Fibroblast of lung (primary cell): ENCODE measurements around the gene CDKN2B-AS1. TPM values are rescaled to one million over a fixed set of nuclear protein-coding genes. Genes with fewer than 3 reads are reported as not detected.
A peak's percentile ranks its signal among the peaks of the same experiment; 100 is the strongest.

Experiments used
- DNase-seq, 2 donors: peaks; one replicate each; pipeline versions ENCODE4 v3.0.0 to v3.0.0-alpha.2; 2010; ENCODE audit warnings: low read depth in 2 of 2
- H2AFZ ChIP-seq: 2 replicates; pipeline ENCODE4 v1.5.1; 2012; ENCODE audit warnings: low read length, control low read depth, inconsistent platforms
- H3K27ac ChIP-seq: 2 replicates; pipeline ENCODE4 v1.5.1; 2011; ENCODE audit warnings: low read length, control low read depth; ENCODE audit not compliant: insufficient read depth
- H3K27me3 ChIP-seq: 2 replicates; pipeline ENCODE4 v1.5.1; 2011; ENCODE audit warnings: mild to moderate bottlenecking, low read length; ENCODE audit not compliant: control insufficient read depth, insufficient read depth
- H3K36me3 ChIP-seq: 2 replicates; pipeline ENCODE4 v1.5.1; 2011; ENCODE audit warnings: low read length; ENCODE audit not compliant: control insufficient read depth, insufficient read depth
- H3K4me1 ChIP-seq: 2 replicates; pipeline ENCODE4 v1.5.1; 2011; ENCODE audit warnings: low read length; ENCODE audit not compliant: control insufficient read depth, insufficient read depth; ENCODE audit errors: extremely low read depth
- H3K4me2 ChIP-seq: 2 replicates; pipeline ENCODE4 v1.5.1; 2011; ENCODE audit warnings: low read length, control low read depth; ENCODE audit not compliant: insufficient read depth; ENCODE audit errors: extremely low read depth
- H3K4me3 ChIP-seq, 4 experiments: fragments of 200-600 bp in 1 of 4; sonication (generic) in 1 of 4; replicated peaks in 1 of 4; 2 replicates each; pipeline ENCODE4 v1.5.1; 2011 to 2016; ENCODE audit warnings: low read length in 4 of 4, low read depth in 3 of 4, mild to moderate bottlenecking in 3 of 4, control low read depth in 2 of 4, inconsistent platforms in 1 of 4, mixed read lengths in 1 of 4; ENCODE audit not compliant: insufficient read depth in 1 of 4; ENCODE audit errors: control extremely low read depth in 1 of 4
- H3K79me2 ChIP-seq: 2 replicates; pipeline ENCODE4 v1.5.1; 2012; ENCODE audit warnings: mild to moderate bottlenecking, low read length, inconsistent platforms; ENCODE audit not compliant: control insufficient read depth, insufficient read depth
- H3K9ac ChIP-seq: 2 replicates; pipeline ENCODE4 v1.5.1; 2011; ENCODE audit warnings: mild to moderate bottlenecking, low read length, control low read depth; ENCODE audit not compliant: insufficient read depth
- H3K9me3 ChIP-seq: 2 replicates; pipeline ENCODE4 v1.5.1; 2012; ENCODE audit warnings: low read depth, low read length; ENCODE audit not compliant: control insufficient read depth, insufficient read depth
- H4K20me1 ChIP-seq: 2 replicates; pipeline ENCODE4 v1.5.1; 2011; ENCODE audit warnings: low read length; ENCODE audit not compliant: control insufficient read depth, insufficient read depth; ENCODE audit errors: extremely low read depth
- EZH2 ChIP-seq: IDR thresholded peaks from 2 replicates; pipeline ENCODE4 v1.5.1; 2012; ENCODE audit warnings: low read length, control low read depth, mild to moderate bottlenecking; ENCODE audit errors: missing control alignments
- polyA plus RNA-seq, 2 donors: library from polyadenylated mRNA; depleted of rRNA in 1 of 2; stranded (reverse) in 1 of 2; unstranded in 1 of 2; fragments of >200 nt; gene quantifications; 2 replicates each; pipeline ENCODE4 v1.2.1, GENCODE V29; 2011 to 2012; ENCODE audit warnings: missing spikeins in 1 of 2
- total RNA-seq: library from RNA; depleted of rRNA; stranded (reverse); fragments of >200 nt; gene quantifications from 2 replicates; pipeline ENCODE4 v1.2.1, GENCODE V29; 2014
- TF ChIP-seq, protein P1 (sequence below), 2 donors: IDR thresholded peaks in 1 of 2; conservative IDR thresholded peaks in 1 of 2; 1 replicate in 1 of 2; 2 replicates in 1 of 2; pipeline ENCODE4 v1.5.1; 2011 to 2012; ENCODE audit warnings: low read length in 2 of 2, control low read depth in 1 of 2, inconsistent platforms in 1 of 2, low read depth in 1 of 2, mild to moderate bottlenecking in 1 of 2

CDKN2B-AS1 gene
- total and polyA plus RNA-seq, 2 donors (not counting 1 experiment from before 2014, with no cell fraction given), result 1.1 to 7.6 TPM

DNA sequence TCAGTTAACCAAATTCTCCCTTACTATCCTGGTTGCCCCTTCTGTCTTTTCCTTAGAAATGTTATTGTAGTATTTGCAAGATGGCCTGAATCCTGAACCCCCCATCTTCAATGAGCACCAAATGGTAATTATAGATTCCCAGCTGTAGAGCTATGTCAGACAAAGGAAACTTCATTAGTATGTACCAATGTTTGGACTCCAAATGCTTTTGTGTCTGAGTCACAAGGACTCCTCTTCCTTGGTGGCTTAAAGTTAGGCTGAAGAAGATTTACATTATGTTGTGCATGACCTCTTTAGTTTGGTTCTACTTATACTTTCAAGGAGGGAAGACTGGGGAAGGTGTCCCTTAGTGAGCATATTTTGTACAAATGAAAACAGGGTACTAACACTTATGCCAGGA lies 120.4 kb downstream of the CDKN2B-AS1 start:
- no peaks in the 10 kb centered on the region for H3K79me2 ChIP-seq
- no peak overlapping the region for H2AFZ ChIP-seq
- peaks cover 26% of the 10 kb centered on the region for H3K4me1 ChIP-seq
- no peaks in the 10 kb centered on the region for H3K27me3 ChIP-seq
- no peak overlapping the region for H3K4me2 ChIP-seq
- H4K20me1 ChIP-seq, result no peaks in the 10 kb centered on the region
- no peak overlapping the region for H3K27ac ChIP-seq
- H3K9me3 ChIP-seq, result no peaks in the 10 kb centered on the region
- no peak overlapping the region for H3K9ac ChIP-seq
- no peak overlapping the region for H3K4me3 ChIP-seq
- H3K36me3 ChIP-seq, result no peaks in the 10 kb centered on the region
- DNase-seq, result peak in 1 of 2 donors; percentile 81
- TF ChIP-seq EZH2, result no peak
- TF ChIP-seq, protein P1, sequence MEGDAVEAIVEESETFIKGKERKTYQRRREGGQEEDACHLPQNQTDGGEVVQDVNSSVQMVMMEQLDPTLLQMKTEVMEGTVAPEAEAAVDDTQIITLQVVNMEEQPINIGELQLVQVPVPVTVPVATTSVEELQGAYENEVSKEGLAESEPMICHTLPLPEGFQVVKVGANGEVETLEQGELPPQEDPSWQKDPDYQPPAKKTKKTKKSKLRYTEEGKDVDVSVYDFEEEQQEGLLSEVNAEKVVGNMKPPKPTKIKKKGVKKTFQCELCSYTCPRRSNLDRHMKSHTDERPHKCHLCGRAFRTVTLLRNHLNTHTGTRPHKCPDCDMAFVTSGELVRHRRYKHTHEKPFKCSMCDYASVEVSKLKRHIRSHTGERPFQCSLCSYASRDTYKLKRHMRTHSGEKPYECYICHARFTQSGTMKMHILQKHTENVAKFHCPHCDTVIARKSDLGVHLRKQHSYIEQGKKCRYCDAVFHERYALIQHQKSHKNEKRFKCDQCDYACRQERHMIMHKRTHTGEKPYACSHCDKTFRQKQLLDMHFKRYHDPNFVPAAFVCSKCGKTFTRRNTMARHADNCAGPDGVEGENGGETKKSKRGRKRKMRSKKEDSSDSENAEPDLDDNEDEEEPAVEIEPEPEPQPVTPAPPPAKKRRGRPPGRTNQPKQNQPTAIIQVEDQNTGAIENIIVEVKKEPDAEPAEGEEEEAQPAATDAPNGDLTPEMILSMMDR (conservative IDR thresholded peaks at IDR 0.05 in 1 of 2, IDR thresholded peaks at IDR 0.05 in 1 of 2; ENCODE audit: low read depth in 1 of 2, low read length in 2 of 2), result no peak

DNA sequence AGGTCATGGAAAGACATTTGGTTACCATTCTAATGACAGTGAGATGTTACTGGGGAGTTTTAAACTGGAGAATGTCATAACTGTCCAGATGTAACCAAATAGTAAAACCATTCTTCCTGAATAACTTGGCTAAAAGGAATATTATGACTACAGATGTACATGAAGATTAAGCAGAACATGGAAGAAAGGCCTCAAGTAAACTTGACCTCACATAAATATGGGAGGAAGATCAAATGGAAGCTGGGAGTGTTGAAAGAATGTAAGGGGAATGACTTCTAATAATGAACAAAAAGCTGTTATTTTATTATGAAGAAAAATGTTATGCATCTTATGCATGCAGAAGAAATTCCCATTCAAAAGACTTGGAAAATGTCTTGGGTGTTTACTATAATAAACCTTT lies 122.2 kb downstream of the CDKN2B-AS1 start:
- Histone ChIP-seq H3K4me2 (peak overlapping the region; percentile 48), H3K4me1 (peaks cover 22% of the 10 kb centered on the region), H3K36me3 (no peaks in the 10 kb centered on the region), H3K9me3 (no peaks in the 10 kb centered on the region), H3K4me3 (no peak overlapping the region), H3K79me2 (no peaks in the 10 kb centered on the region), H3K27me3 (no peaks in the 10 kb centered on the region), H3K27ac (no peak overlapping the region), H4K20me1 (no peaks in the 10 kb centered on the region), H2AFZ (peak overlapping the region; percentile 16), H3K9ac (no peak overlapping the region)
- no peak for DNase-seq
- no peak for TF ChIP-seq EZH2
- TF ChIP-seq, protein P1 (conservative IDR thresholded peaks at IDR 0.05 in 1 of 2, IDR thresholded peaks at IDR 0.05 in 1 of 2; ENCODE audit: low read depth in 1 of 2, low read length in 2 of 2), result no peak

DNA sequence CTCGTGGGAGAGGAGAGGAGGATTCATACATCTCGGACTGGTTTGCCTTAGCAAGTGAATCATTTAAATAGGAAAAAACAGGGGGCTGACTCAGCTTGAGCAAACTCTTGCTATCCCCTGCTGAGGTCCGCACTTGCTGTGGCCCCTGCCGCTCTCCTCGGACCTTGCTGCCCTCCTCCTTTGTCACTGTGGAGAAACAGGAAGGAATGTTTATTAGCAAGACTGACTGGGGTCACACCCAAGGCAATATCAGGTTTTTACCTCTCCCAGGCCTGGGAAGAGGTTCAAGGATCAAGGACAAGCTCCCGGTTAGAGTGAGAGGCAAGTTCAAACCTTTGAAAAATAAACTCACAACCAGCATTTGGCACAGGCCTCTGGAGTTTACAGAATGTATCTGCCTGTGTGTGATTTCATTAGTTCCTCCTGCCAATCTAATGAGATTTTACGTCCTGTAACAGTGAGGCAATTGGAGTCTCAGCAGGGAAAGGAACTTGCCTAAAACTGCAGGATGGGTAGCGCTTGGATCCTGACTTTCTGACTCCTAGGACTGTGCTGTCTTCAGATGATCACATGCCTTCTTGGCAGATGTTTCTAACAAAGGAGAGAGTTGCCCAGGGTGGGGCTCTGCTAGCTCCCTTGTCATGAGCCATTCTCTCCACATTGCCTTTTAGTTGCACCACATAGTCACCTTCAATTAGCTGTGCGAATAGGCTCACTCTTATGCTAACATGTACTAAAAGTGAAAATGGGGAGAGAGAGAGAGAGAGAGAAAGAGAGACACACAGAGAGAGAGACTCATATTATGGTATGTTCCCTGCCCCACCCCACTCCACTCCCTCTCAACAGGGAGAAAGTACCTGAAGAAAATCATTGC lies 123.2 kb downstream of the CDKN2B-AS1 start:
- H3K79me2 ChIP-seq, result no peaks in the 10 kb centered on the region

More for the DNA sequence above, 123.2 kb downstream of the CDKN2B-AS1 start:
- Histone ChIP-seq H3K4me3 (no peak overlapping the region), H3K9ac (peak overlapping the region; percentile 5), H3K4me2 (peak overlapping the region; percentile 54), H3K27me3 (no peaks in the 10 kb centered on the region), H2AFZ (peak overlapping the region; percentile 87), H3K4me1 (peaks cover 18% of the 10 kb centered on the region), H3K9me3 (no peaks in the 10 kb centered on the region), H3K27ac (peak overlapping the region; percentile 40), H3K36me3 (no peaks in the 10 kb centered on the region), H4K20me1 (no peaks in the 10 kb centered on the region)
- peak; percentile 72 to 90 for DNase-seq
- TF ChIP-seq, protein P1 (conservative IDR thresholded peaks at IDR 0.05 in 1 of 2, IDR thresholded peaks at IDR 0.05 in 1 of 2; ENCODE audit: low read depth in 1 of 2, low read length in 2 of 2), result no peak
- TF ChIP-seq EZH2, result no peak
